SK-N-SH (cell line): ENCODE measurements around the gene IFITM1. TPM values are rescaled to one million over a fixed set of nuclear protein-coding genes. Genes with fewer than 3 reads are reported as not detected.

ENCODE experiments used
- CTCF ChIA-PET: fragments of 300-600, 350-600 bp; formaldehyde crosslinking; extraction: SDS; loops from one replicate; lab custom pipeline; 2021; lab: Yijun Ruan, JAX
- POLR2A ChIA-PET: fragments of 350-600 bp; sonication (Branson Sonifier 250); formaldehyde crosslinking; extraction: SDS; loops from one replicate; lab custom pipeline; 2020; ENCODE audit warnings: antibody characterized with exemption, inconsistent platforms; lab: Yijun Ruan, JAX
- DNase-seq: peaks from one replicate; pipeline ENCODE4 v3.0.0; 2012
- H2AFZ ChIP-seq: fragments of 200-600 bp; sonication (generic); 2 replicates; pipeline ENCODE4 v1.8.1; 2016; ENCODE audit warnings: antibody characterized with exemption, mild to moderate bottlenecking, low read depth
- H3F3A ChIP-seq: fragments of 200-600 bp; sonication (generic); replicated peaks from 2 replicates; pipeline ENCODE3; 2016; ENCODE audit warnings: antibody characterized with exemption, mild to moderate bottlenecking; ENCODE audit not compliant: insufficient read depth
- H3K27ac ChIP-seq, 2 experiments: fragments of 200-500 bp in 1 of 2; fragments of 200-600 bp in 1 of 2; sonication (Bioruptor generic) in 1 of 2; sonication (generic), shearing (Covaris generic) in 1 of 2; 2 replicates each; pipeline versions ENCODE4 v1.5.1 to v1.6.1; 2014 to 2016; ENCODE audit warnings: low read depth in 2 of 2, inconsistent platforms in 1 of 2, low read length in 1 of 2, mild to moderate bottlenecking in 1 of 2, mixed read lengths in 1 of 2
- H3K27me3 ChIP-seq: fragments of 200-600 bp; sonication (generic), shearing (Covaris generic); 2 replicates; pipeline ENCODE4 v1.6.1; 2016; ENCODE audit warnings: mixed run types; ENCODE audit not compliant: insufficient read depth
- H3K36me3 ChIP-seq, 2 experiments: fragments of 200-500 bp in 1 of 2; fragments of 200-600 bp in 1 of 2; sonication (Bioruptor generic) in 1 of 2; sonication (generic) in 1 of 2; replicated peaks in 1 of 2; 2 replicates each; pipeline versions ENCODE3 to v1.5.1; 2014 to 2016; ENCODE audit warnings: low read length in 1 of 2, mild to moderate bottlenecking in 1 of 2; ENCODE audit not compliant: insufficient read depth in 2 of 2, control insufficient read depth in 1 of 2
- H3K4me1 ChIP-seq, 2 experiments: fragments of 200-500 bp in 1 of 2; fragments of 200-600 bp in 1 of 2; sonication (Bioruptor generic) in 1 of 2; sonication (generic), shearing (Covaris generic) in 1 of 2; 2 replicates each; pipeline versions ENCODE4 v1.5.1 to v1.6.1; 2014 to 2016; ENCODE audit warnings: low read depth in 1 of 2, low read length in 1 of 2, mixed run types in 1 of 2; ENCODE audit not compliant: insufficient read depth in 2 of 2, control insufficient read depth in 1 of 2
- H3K4me2 ChIP-seq: fragments of 200-600 bp; sonication (generic), shearing (Covaris generic); 2 replicates; pipeline ENCODE4 v1.6.1; 2017; ENCODE audit warnings: mixed run types
- H3K4me3 ChIP-seq, 2 experiments: fragments of 200-500 bp in 1 of 2; fragments of 200-600 bp in 1 of 2; sonication (Bioruptor generic) in 1 of 2; sonication (generic), shearing (Covaris generic) in 1 of 2; 2 replicates each; pipeline versions ENCODE4 v1.5.1 to v1.8.1; 2014 to 2016; ENCODE audit warnings: low read depth in 2 of 2, inconsistent platforms in 1 of 2, low read length in 1 of 2, mild to moderate bottlenecking in 1 of 2, mixed read lengths in 1 of 2, moderate library complexity in 1 of 2
- H3K79me2 ChIP-seq: fragments of 200-600 bp; sonication (generic); 2 replicates; pipeline ENCODE4 v1.8.1; 2017; ENCODE audit warnings: mild to moderate bottlenecking; ENCODE audit not compliant: insufficient read depth
- H3K9ac ChIP-seq: fragments of 200-600 bp; sonication (generic); 2 replicates; pipeline ENCODE4 v1.6.1; 2017; ENCODE audit warnings: mixed run types
- H3K9me2 ChIP-seq: fragments of 200-600 bp; sonication (generic); 2 replicates; pipeline ENCODE4 v1.6.1; 2017; ENCODE audit warnings: mixed run types
- H3K9me3 ChIP-seq: fragments of 200-600 bp; sonication (generic); 2 replicates; pipeline ENCODE4 v1.6.1; 2017; ENCODE audit warnings: mixed run types, mild to moderate bottlenecking, moderate library complexity
- H4K20me1 ChIP-seq: fragments of 200-600 bp; sonication (generic); 2 replicates; pipeline ENCODE4 v1.6.1; 2017; ENCODE audit warnings: mild to moderate bottlenecking, mixed run types; ENCODE audit not compliant: insufficient read depth
- EP300 ChIP-seq, 2 experiments: IDR thresholded peaks; 2 replicates each; pipeline versions ENCODE4 v1.4.0 to v1.6.1; 2012; ENCODE audit warnings: borderline replicate concordance in 1 of 2, low read depth in 1 of 2, low read length in 1 of 2
- GATA2 ChIP-seq: sonication (generic); formaldehyde crosslinking; IDR thresholded peaks from 2 replicates; pipeline ENCODE4 v1.5.0; 2020; ENCODE audit warnings: mild to moderate bottlenecking, missing genetic modification reagents
- MEF2A ChIP-seq: IDR thresholded peaks from 2 replicates; pipeline ENCODE4 v1.4.0; 2012; ENCODE audit warnings: low read depth, borderline replicate concordance
- RAD21 ChIP-seq: IDR thresholded peaks from 2 replicates; pipeline ENCODE4 v1.6.1; 2012; ENCODE audit warnings: mild to moderate bottlenecking, low read length
- SIN3A ChIP-seq: IDR thresholded peaks from 2 replicates; pipeline ENCODE4 v1.6.1; 2012; ENCODE audit warnings: low read depth, mild to moderate bottlenecking, low read length, moderate library complexity, borderline replicate concordance
- WGBS: methylation state at CpG from one replicate; pipeline ENCODE4 v1.1.6; 2017; ENCODE audit warnings: low lambda C conversion rate; 5-methylcytosine and 5-hydroxymethylcytosine counted together
- polyA plus RNA-seq, 3 experiments: library from polyadenylated mRNA; depleted of rRNA; stranded (reverse); fragments of >200 nt; gene quantifications; 2 replicates each; pipeline ENCODE4 v1.2.3, GENCODE V29; 2012
- TF ChIP-seq, protein P1 (sequence below): IDR thresholded peaks from 2 replicates; pipeline ENCODE4 v1.4.0; 2012; ENCODE audit warnings: low read depth, borderline replicate concordance

Gene IFITM1
- polyA plus RNA-seq, 1 of the 3 experiments (the other 2 are of a cell fraction), result 19.4 TPM

DNA sequence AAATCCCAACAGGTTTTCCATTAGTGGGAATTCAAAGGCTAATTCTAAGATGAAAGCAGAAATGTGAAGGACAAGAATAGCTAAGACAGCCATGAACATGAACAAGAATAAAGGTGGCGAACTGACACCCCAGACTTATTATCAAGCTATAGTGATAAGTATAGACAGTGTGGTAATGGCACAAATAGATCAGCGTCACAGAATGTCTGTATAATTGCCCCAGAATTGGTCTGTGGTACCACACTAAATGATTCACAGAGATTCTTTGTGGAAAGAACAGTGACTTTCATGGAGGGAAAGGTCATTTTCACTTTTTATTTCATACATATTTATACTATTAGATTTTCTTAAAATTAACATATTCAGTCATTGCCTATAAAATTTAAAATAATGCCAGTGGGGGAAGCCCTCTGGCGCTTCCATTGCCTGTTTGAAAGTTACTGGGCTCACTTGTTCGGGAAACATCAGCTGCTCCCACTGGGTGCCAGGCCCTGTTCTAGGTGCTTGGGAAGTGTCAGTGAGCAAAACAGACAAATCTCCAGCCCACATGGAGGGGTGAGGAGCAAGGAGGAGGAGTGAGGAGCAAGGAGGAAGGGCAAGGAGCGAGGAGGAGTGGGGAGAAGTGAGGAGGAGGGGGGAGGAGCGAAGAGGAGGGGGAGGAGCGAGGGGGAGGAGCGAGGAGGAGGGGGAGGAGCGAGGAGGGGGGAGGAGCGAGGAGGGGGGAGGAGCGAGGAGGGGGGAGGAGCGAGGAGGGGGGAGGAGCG, 47.0 kb upstream of the IFITM1 start:
- Histone ChIP-seq H2AFZ (no peak overlapping the region), H3K9me2 (no peaks in the 10 kb centered on the region), H3K27ac (no peak overlapping the region), H3K36me3 (no peaks in the 10 kb centered on the region), H3K4me3 (no peak overlapping the region), H3F3A (peaks cover 12% of the 10 kb centered on the region), H3K9ac (no peak overlapping the region), H3K79me2 (no peaks in the 10 kb centered on the region), H3K27me3 (no peaks in the 10 kb centered on the region), H3K4me1 (peaks cover 0 to 6% of the 10 kb centered on the region in 2 experiments; a peak in 1 of 4 replicates), H3K9me3 (no peaks in the 10 kb centered on the region), H3K4me2 (no peak overlapping the region), H4K20me1 (no peaks in the 10 kb centered on the region)
- DNase-seq, result no peak
- CTCF ChIA-PET, result interaction anchor here (1.3 to 2.4 kb wide), 3 partner anchors 10 to 18 kb away, joined by 3 to 19 read pairs (median 6); no protein-coding TSS in a partner anchor
- no peak for TF ChIP-seq EP300 (IDR thresholded peaks at IDR 0.05; ENCODE audit: borderline replicate concordance in 1 of 2, low read depth in 1 of 2, low read length in 1 of 2)
- TF ChIP-seq MEF2A, result no peak
- TF ChIP-seq, protein P1, sequence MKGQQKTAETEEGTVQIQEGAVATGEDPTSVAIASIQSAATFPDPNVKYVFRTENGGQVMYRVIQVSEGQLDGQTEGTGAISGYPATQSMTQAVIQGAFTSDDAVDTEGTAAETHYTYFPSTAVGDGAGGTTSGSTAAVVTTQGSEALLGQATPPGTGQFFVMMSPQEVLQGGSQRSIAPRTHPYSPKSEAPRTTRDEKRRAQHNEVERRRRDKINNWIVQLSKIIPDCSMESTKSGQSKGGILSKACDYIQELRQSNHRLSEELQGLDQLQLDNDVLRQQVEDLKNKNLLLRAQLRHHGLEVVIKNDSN, result no peak
- no peak for TF ChIP-seq SIN3A
- POLR2A ChIA-PET, result no interaction called here
- WGBS, result 38% methylated on average over 11 of the region's 13 CpGs

DNA sequence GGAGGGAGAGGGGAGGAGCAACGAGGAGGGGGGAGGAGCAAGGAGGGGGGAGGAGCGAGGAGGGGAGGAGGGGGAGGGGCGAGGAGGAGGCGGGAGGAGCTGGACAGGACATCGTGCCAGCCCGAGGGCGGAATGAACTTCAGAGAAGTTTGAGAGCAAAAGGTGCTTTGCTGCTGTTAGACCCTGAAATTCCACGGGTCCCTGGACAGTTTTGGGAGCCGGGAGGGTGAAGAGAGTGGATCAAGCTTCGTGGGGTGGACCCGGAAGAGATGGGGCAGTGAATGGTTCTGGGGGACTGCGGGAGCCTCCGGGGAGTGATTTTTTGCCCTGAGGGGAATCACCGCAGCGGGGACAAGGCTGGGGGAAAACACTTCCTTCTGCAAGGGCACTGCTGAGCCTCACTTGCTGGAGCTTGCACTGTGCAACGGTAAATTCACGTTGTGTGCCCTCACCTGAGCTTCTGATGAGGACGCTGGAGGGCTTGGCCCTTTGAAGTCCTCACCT, 46.3 kb upstream of the IFITM1 start:
- Histone ChIP-seq H3K4me2 (peak overlapping the region; percentile 72), H3K79me2 (no peaks in the 10 kb centered on the region)

More for the DNA sequence above, 46.3 kb upstream of the IFITM1 start:
- ChIA-PET POLR2A (no interaction called here), CTCF (interaction anchor here (2.1 to 2.4 kb wide), 2 partner anchors 16 to 19 kb away, joined by 6 to 19 read pairs; no protein-coding TSS in a partner anchor)
- Histone ChIP-seq H3K9ac (no peak overlapping the region), H3K4me1 (peaks cover 0 to 6% of the 10 kb centered on the region in 2 experiments; a peak in 1 of 4 replicates), H3F3A (peaks cover 12% of the 10 kb centered on the region), H3K27ac (no peak overlapping the region), H4K20me1 (no peaks in the 10 kb centered on the region), H3K4me3 (peak overlapping the region; percentile 14 to 36), H3K9me3 (no peaks in the 10 kb centered on the region), H2AFZ (0 out of 2 replicates have a peak overlapping the region, but pooled peaks have one; percentile 36), H3K9me2 (no peaks in the 10 kb centered on the region), H3K27me3 (peaks cover under 1% of the 10 kb centered on the region; the same call in 1 of the 2 replicates), H3K36me3 (no peaks in the 10 kb centered on the region)
- DNase-seq, result no peak
- TF ChIP-seq GATA2, result no peak
- TF ChIP-seq, protein P1, result no peak
- TF ChIP-seq RAD21, result no peak
- WGBS, result 4% methylated on average over 14 of the region's 18 CpGs
